NB4 (cell line): Measurements from ENCODE around the gene CNGB1.

Experiments used
- DNase-seq: peaks from one replicate; pipeline ENCODE4 v3.0.0; 2010; ENCODE audit warnings: low read depth
- H3K4me3 ChIP-seq: one replicate; pipeline ENCODE4 v1.5.1; 2011; ENCODE audit warnings: mild to moderate bottlenecking, low read depth, low read length, moderate library complexity
- CTCF ChIP-seq: IDR thresholded peaks from one replicate; pipeline ENCODE4 v1.5.1; 2012; ENCODE audit warnings: low read depth, low read length
- MYC ChIP-seq: IDR thresholded peaks from 2 replicates; pipeline ENCODE4 v1.6.1; 2011; ENCODE audit warnings: low read depth, low read length
- POLR2A ChIP-seq: IDR thresholded peaks from 2 replicates; pipeline ENCODE4 v1.6.1; 2011; ENCODE audit warnings: mild to moderate bottlenecking; ENCODE audit not compliant: insufficient read length; ENCODE audit errors: extremely low read depth
- TF ChIP-seq, protein P1 (sequence below): IDR thresholded peaks from 2 replicates; pipeline ENCODE4 v1.6.1; 2011; ENCODE audit warnings: low read depth, low read length

The CNGB1 gene

DNA sequence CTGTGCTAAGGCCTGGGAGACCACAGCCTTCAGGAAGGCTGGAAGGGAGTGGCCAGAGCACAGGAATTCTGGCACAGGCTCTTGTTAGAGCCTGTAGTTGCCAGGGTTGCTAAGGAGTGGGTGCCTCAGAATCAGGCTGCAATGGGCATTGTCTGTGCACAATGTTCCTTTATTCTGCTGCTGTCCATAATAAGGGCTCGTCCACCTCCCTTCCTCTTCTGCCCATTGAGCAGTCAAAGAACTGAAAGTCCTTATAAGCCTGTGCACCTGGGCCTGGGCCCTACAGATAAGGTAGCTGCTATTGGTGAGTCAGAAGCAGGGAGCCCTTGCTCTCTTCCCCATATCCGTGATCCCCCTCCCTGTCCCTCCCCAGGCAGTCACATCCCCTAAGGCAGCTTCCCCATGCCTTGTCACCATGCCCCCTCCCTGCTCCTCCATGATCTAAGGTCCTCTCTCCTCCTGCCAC is 5.4 kb upstream of the CNGB1 start:
- no peak overlapping the region for H3K4me3 ChIP-seq
- TF ChIP-seq, protein P1, sequence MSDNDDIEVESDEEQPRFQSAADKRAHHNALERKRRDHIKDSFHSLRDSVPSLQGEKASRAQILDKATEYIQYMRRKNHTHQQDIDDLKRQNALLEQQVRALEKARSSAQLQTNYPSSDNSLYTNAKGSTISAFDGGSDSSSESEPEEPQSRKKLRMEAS, result no peak
- no peak for TF ChIP-seq CTCF
- TF ChIP-seq MYC, result no peak
- no peak for TF ChIP-seq POLR2A
- no peak for DNase-seq

GRCh38 chr16:57972306-57972705 is 1.4 kb upstream of the CNGB1 start:
- no peak for DNase-seq
- H3K4me3 ChIP-seq, result no peak overlapping the region
- TF ChIP-seq CTCF (no peak), MYC (no peak)
- TF ChIP-seq, protein P1, result no peak

- DNase-seq, result no peak
- H3K4me3 ChIP-seq, result no peak overlapping the region
- TF ChIP-seq MYC (no peak), CTCF (no peak), POLR2A (no peak)
- TF ChIP-seq, protein P1, result no peak
These were observed 920 bp upstream of the CNGB1 start for GRCh38 chr16:57971848-57972247.

GRCh38 chr16:57970319-57970718 is 609 bp downstream of the CNGB1 start:
- no peak for DNase-seq
- H3K4me3 ChIP-seq, result no peak overlapping the region

GRCh38 chr16:57969451-57970123 is 1.3 kb downstream of the CNGB1 start:
- DNase-seq, result no peak
- no peak for TF ChIP-seq CTCF
- TF ChIP-seq MYC, result no peak
- H3K4me3 ChIP-seq, result no peak overlapping the region

More at GRCh38 chr16:57970319-57970718, 609 bp downstream of the CNGB1 start:
- TF ChIP-seq POLR2A (no peak), CTCF (no peak), MYC (no peak)
- TF ChIP-seq, protein P1, result no peak

- TF ChIP-seq, protein P1, result no peak
- no peak for TF ChIP-seq MYC
- TF ChIP-seq POLR2A, result no peak
- no peak for TF ChIP-seq CTCF
- H3K4me3 ChIP-seq, result no peak overlapping the region
- DNase-seq, result no peak
These were observed 3.0 kb downstream of the CNGB1 start for GRCh38 chr16:57967916-57968315.
